Neural crest cell (in vitro differentiated cells): ENCODE data around the gene MTFR1L. TPM values are rescaled to one million over a fixed set of nuclear protein-coding genes. Genes with fewer than 3 reads are reported as not detected.

Source experiments
- DNase-seq: peaks from one replicate; pipeline ENCODE4 v3.0.0; 2021; ENCODE audit warnings: low read depth, mixed read lengths, low spot score
- H3K27ac Mint-ChIP-seq: one replicate; pipeline ENCODE4 v1.8.0; 2021; ENCODE audit warnings: mild to moderate bottlenecking, mixed read lengths; ENCODE audit not compliant: unreplicated experiment
- H3K27me3 Mint-ChIP-seq: 2 replicates; pipeline ENCODE4 v1.8.0; 2021; ENCODE audit warnings: low read depth, mild to moderate bottlenecking, mixed read lengths
- H3K36me3 Mint-ChIP-seq: 2 replicates; pipeline ENCODE4 v1.8.0; 2021; ENCODE audit warnings: low read depth, mild to moderate bottlenecking, mixed read lengths
- H3K4me1 Mint-ChIP-seq: 2 replicates; pipeline ENCODE4 v1.8.0; 2021; ENCODE audit warnings: mixed read lengths
- H3K4me3 Mint-ChIP-seq: one replicate; pipeline ENCODE4 v1.8.0; 2021; ENCODE audit warnings: mild to moderate bottlenecking, mixed read lengths
- H3K9me3 Mint-ChIP-seq: 2 replicates; pipeline ENCODE4 v1.8.0; 2021; ENCODE audit warnings: mixed read lengths
- CTCF ChIP-seq: fragments of 200-600 bp; sonication (generic); conservative IDR thresholded peaks from 2 replicates; pipeline ENCODE4 v1.5.0; 2021; ENCODE audit warnings: antibody characterized with exemption, mild to moderate bottlenecking
- total RNA-seq: library from RNA; stranded (reverse); gene quantifications from 2 replicates; pipeline ENCODE4 v1.2.1, GENCODE V29; 2021

MTFR1L gene
- total RNA-seq, 1 donor from 2014 or later: 68.6 TPM

GRCh38 chr1:25815208-25816111 lies 4.3 kb upstream of the MTFR1L start:
- TF ChIP-seq CTCF: no peak
- Mint-ChIP-seq H3K4me1 (peaks cover 25% of the 10 kb centered on the region), H3K27me3 (peaks cover 5% of the 10 kb centered on the region), H3K36me3 (no peaks in the 10 kb centered on the region), H3K27ac (no peak overlapping the region), H3K9me3 (no peaks in the 10 kb centered on the region), H3K4me3 (peak overlapping the region; percentile 52)
- no peak for DNase-seq

- H3K9me3 Mint-ChIP-seq: no peaks in the 10 kb centered on the region
- H3K4me3 Mint-ChIP-seq: peak overlapping the region; percentile 65
- no peaks in the 10 kb centered on the region for H3K36me3 Mint-ChIP-seq
- H3K27me3 Mint-ChIP-seq: peaks cover 11% of the 10 kb centered on the region
- peak overlapping the region; percentile 12 for H3K27ac Mint-ChIP-seq
- peaks cover 26% of the 10 kb centered on the region for H3K4me1 Mint-ChIP-seq
- DNase-seq: no peak
- TF ChIP-seq CTCF: no peak
Observed at GRCh38 chr1:25816112-25816718, 3.5 kb upstream of the MTFR1L start.

DNA sequence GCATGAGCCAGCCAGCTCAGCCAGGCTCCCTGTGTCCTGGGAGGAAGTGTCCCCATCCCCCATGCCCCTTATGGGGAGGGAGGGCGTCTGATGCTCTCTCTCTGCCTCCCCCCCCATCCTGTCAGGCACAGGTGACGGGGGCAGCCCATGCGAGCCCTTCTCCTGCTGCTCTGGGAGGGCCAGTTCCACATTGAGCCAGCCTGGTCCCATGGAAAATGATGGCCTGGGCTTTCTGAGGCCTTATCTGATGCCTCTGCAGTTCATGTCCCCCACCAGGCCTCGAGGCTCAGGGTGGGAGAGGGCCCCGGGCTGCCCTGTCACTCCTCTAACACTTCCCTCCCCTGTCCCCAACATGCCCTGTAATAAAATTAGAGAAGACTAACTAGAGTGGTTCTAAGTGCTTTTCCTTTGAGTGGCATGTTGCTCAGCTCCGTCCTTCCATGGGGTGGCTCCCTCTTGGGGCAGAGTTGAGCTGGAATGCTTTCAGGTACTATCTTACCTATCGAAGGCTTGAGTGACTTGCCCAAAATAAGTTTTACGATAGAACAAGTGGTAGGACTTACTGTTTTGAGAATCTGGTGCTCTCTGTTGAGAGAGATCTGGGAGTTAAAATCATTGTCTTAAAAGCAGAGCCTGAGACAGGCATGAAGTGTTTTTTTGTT lies 1.8 kb upstream of the MTFR1L start:
- TF ChIP-seq CTCF: peak; percentile 40
- peak overlapping the region; percentile 98 for H3K4me3 Mint-ChIP-seq
- peaks cover 11% of the 10 kb centered on the region for H3K27me3 Mint-ChIP-seq
- H3K4me1 Mint-ChIP-seq: peaks cover 38% of the 10 kb centered on the region
- peak overlapping the region; percentile 97 for H3K27ac Mint-ChIP-seq
- H3K36me3 Mint-ChIP-seq: no peaks in the 10 kb centered on the region
- H3K9me3 Mint-ChIP-seq: no peaks in the 10 kb centered on the region
- no peak for DNase-seq

GRCh38 chr1:25818569-25818968 lies 1.2 kb upstream of the MTFR1L start:
- Mint-ChIP-seq H3K4me1 (peaks cover 38% of the 10 kb centered on the region), H3K9me3 (no peaks in the 10 kb centered on the region)
- no peak for DNase-seq

More at GRCh38 chr1:25818569-25818968, 1.2 kb upstream of the MTFR1L start:
- H3K36me3 Mint-ChIP-seq: no peaks in the 10 kb centered on the region
- peaks cover 11% of the 10 kb centered on the region for H3K27me3 Mint-ChIP-seq
- H3K27ac Mint-ChIP-seq: peak overlapping the region; percentile 97
- H3K4me3 Mint-ChIP-seq: peak overlapping the region; percentile 98
- no peak for TF ChIP-seq CTCF
